ENCODE measurements around the gene CUL1.

The CUL1 gene

DNA sequence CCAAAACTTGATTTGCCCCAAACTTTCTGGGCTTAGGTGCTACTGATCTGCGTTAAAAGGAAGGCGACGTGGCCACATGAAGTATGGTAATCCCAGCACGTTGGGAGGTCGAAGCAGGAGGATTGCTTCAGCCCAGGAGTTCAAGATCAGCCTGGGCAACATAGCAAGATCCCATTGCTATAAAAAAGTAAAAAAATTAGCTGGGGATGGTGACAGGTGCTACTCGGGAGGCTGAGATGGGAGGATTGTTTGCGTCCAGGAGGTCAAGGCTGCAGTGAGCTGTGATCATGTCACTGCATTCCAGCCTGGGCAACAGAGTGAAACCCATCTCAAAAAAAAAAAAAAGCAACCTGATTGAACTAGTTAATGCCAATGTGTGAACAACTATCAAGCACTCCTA, 5.1 kb upstream of the CUL1 start:
- TF ChIP-seq, protein P1, sequence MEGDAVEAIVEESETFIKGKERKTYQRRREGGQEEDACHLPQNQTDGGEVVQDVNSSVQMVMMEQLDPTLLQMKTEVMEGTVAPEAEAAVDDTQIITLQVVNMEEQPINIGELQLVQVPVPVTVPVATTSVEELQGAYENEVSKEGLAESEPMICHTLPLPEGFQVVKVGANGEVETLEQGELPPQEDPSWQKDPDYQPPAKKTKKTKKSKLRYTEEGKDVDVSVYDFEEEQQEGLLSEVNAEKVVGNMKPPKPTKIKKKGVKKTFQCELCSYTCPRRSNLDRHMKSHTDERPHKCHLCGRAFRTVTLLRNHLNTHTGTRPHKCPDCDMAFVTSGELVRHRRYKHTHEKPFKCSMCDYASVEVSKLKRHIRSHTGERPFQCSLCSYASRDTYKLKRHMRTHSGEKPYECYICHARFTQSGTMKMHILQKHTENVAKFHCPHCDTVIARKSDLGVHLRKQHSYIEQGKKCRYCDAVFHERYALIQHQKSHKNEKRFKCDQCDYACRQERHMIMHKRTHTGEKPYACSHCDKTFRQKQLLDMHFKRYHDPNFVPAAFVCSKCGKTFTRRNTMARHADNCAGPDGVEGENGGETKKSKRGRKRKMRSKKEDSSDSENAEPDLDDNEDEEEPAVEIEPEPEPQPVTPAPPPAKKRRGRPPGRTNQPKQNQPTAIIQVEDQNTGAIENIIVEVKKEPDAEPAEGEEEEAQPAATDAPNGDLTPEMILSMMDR (IDR thresholded peaks at IDR 0.05; ENCODE audit: borderline replicate concordance, control extremely low read depth, extremely low read depth, insufficient read depth, missing control alignments), result no peak
- no peak for DNase-seq (ENCODE audit: low spot score)
- in situ Hi-C loops (cut with MboI; ENCODE audit: low sequenced_read_pairs, unreplicated experiment), result no loop called here

DNA sequence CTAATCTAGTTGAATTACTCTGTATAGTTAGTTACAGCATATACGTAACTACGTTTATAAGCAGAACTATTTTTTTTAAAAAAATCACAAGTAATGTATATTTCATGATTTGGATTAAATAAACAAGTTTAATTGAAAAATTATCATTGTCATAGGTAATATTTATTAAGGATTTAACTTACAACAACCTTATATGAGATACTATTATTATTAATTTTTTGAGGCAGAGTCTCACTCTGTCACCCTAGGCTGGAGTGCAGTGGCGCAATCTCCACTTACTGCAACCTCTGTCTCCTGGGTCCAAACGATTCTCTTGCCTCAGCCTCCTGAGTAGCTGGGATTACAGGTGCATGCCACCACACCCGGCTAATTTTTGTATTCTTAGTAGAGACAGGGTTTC, 4.1 kb upstream of the CUL1 start:
- DNase-seq (ENCODE audit: low spot score), result no peak
- in situ Hi-C loops (cut with MboI; ENCODE audit: low sequenced_read_pairs, unreplicated experiment), result no loop called here
- TF ChIP-seq, protein P1 (IDR thresholded peaks at IDR 0.05; ENCODE audit: borderline replicate concordance, control extremely low read depth, extremely low read depth, insufficient read depth, missing control alignments), result no peak

DNA sequence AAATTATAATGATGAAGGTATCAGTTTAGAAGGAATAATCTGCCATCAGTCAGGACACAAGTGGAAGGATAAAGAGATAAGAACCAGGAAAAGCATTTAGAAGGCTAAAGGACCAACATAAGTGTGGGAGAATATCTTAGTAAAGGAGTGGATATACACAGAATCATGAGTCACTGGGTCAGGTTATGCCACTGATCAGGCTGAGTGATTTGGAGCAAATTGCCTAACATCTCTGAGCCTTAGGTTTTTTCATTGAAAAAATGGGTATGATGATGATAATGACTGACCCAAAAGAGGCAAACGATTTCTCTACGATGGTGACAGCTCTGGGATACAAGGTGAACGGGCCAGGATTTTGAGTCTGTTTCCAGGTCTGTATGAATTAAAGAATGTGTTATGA, 2.8 kb upstream of the CUL1 start:
- in situ Hi-C loops (cut with MboI; ENCODE audit: low sequenced_read_pairs, unreplicated experiment), result no loop called here
- no peak for DNase-seq (ENCODE audit: low spot score)
- TF ChIP-seq, protein P1 (IDR thresholded peaks at IDR 0.05; ENCODE audit: borderline replicate concordance, control extremely low read depth, extremely low read depth, insufficient read depth, missing control alignments), result no peak

GRCh38 chr7:148696787-148697186, 1.9 kb upstream of the CUL1 start:
- in situ Hi-C loops (cut with MboI; ENCODE audit: low sequenced_read_pairs, unreplicated experiment), result no loop called here
- TF ChIP-seq, protein P1 (IDR thresholded peaks at IDR 0.05; ENCODE audit: borderline replicate concordance, control extremely low read depth, extremely low read depth, insufficient read depth, missing control alignments), result no peak
- no peak for DNase-seq (ENCODE audit: low spot score)

- DNase-seq (ENCODE audit: low spot score), result no peak
Measured at GRCh38 chr7:148697256-148698006, 1.3 kb upstream of the CUL1 start.

GRCh38 chr7:148698007-148698396, 701 bp upstream of the CUL1 start:
- DNase-seq (ENCODE audit: low spot score), result no peak
- TF ChIP-seq, protein P1 (IDR thresholded peaks at IDR 0.05; ENCODE audit: borderline replicate concordance, control extremely low read depth, extremely low read depth, insufficient read depth, missing control alignments), result no peak
- in situ Hi-C loops (cut with MboI; ENCODE audit: low sequenced_read_pairs, unreplicated experiment), result no loop called here

More at GRCh38 chr7:148697256-148698006, 1.3 kb upstream of the CUL1 start:
- TF ChIP-seq, protein P1 (IDR thresholded peaks at IDR 0.05; ENCODE audit: borderline replicate concordance, control extremely low read depth, extremely low read depth, insufficient read depth, missing control alignments), result no peak
- in situ Hi-C loops (cut with MboI; ENCODE audit: low sequenced_read_pairs, unreplicated experiment), result no loop called here

Measured in GM13976 (cell line).